Fibroblast of lung (primary cell): Measurements from ENCODE around the gene MICAL1. TPM values are rescaled to one million over a fixed set of nuclear protein-coding genes. Genes with fewer than 3 reads are reported as not detected.

Experiments
- DNase-seq, 2 donors: peaks; one replicate each; pipeline versions ENCODE4 v3.0.0 to v3.0.0-alpha.2; 2010; ENCODE audit warnings: low read depth in 2 of 2
- H2AFZ ChIP-seq: 2 replicates; pipeline ENCODE4 v1.5.1; 2012; ENCODE audit warnings: low read length, control low read depth, inconsistent platforms
- H3K27ac ChIP-seq: 2 replicates; pipeline ENCODE4 v1.5.1; 2011; ENCODE audit warnings: low read length, control low read depth; ENCODE audit not compliant: insufficient read depth
- H3K27me3 ChIP-seq: 2 replicates; pipeline ENCODE4 v1.5.1; 2011; ENCODE audit warnings: mild to moderate bottlenecking, low read length; ENCODE audit not compliant: control insufficient read depth, insufficient read depth
- H3K36me3 ChIP-seq: 2 replicates; pipeline ENCODE4 v1.5.1; 2011; ENCODE audit warnings: low read length; ENCODE audit not compliant: control insufficient read depth, insufficient read depth
- H3K4me1 ChIP-seq: 2 replicates; pipeline ENCODE4 v1.5.1; 2011; ENCODE audit warnings: low read length; ENCODE audit not compliant: control insufficient read depth, insufficient read depth; ENCODE audit errors: extremely low read depth
- H3K4me2 ChIP-seq: 2 replicates; pipeline ENCODE4 v1.5.1; 2011; ENCODE audit warnings: low read length, control low read depth; ENCODE audit not compliant: insufficient read depth; ENCODE audit errors: extremely low read depth
- H3K4me3 ChIP-seq, 4 experiments: fragments of 200-600 bp in 1 of 4; sonication (generic) in 1 of 4; replicated peaks in 1 of 4; 2 replicates each; pipeline ENCODE4 v1.5.1; 2011 to 2016; ENCODE audit warnings: low read length in 4 of 4, low read depth in 3 of 4, mild to moderate bottlenecking in 3 of 4, control low read depth in 2 of 4, inconsistent platforms in 1 of 4, mixed read lengths in 1 of 4; ENCODE audit not compliant: insufficient read depth in 1 of 4; ENCODE audit errors: control extremely low read depth in 1 of 4
- H3K79me2 ChIP-seq: 2 replicates; pipeline ENCODE4 v1.5.1; 2012; ENCODE audit warnings: mild to moderate bottlenecking, low read length, inconsistent platforms; ENCODE audit not compliant: control insufficient read depth, insufficient read depth
- H3K9ac ChIP-seq: 2 replicates; pipeline ENCODE4 v1.5.1; 2011; ENCODE audit warnings: mild to moderate bottlenecking, low read length, control low read depth; ENCODE audit not compliant: insufficient read depth
- H3K9me3 ChIP-seq: 2 replicates; pipeline ENCODE4 v1.5.1; 2012; ENCODE audit warnings: low read depth, low read length; ENCODE audit not compliant: control insufficient read depth, insufficient read depth
- H4K20me1 ChIP-seq: 2 replicates; pipeline ENCODE4 v1.5.1; 2011; ENCODE audit warnings: low read length; ENCODE audit not compliant: control insufficient read depth, insufficient read depth; ENCODE audit errors: extremely low read depth
- CTCF ChIP-seq, 2 donors: IDR thresholded peaks in 1 of 2; conservative IDR thresholded peaks in 1 of 2; 1 replicate in 1 of 2; 2 replicates in 1 of 2; pipeline ENCODE4 v1.5.1; 2011 to 2012; ENCODE audit warnings: low read length in 2 of 2, control low read depth in 1 of 2, inconsistent platforms in 1 of 2, low read depth in 1 of 2, mild to moderate bottlenecking in 1 of 2
- EZH2 ChIP-seq: IDR thresholded peaks from 2 replicates; pipeline ENCODE4 v1.5.1; 2012; ENCODE audit warnings: low read length, control low read depth, mild to moderate bottlenecking; ENCODE audit errors: missing control alignments
- polyA plus RNA-seq, 2 donors: library from polyadenylated mRNA; depleted of rRNA in 1 of 2; stranded (reverse) in 1 of 2; unstranded in 1 of 2; fragments of >200 nt; gene quantifications; 2 replicates each; pipeline ENCODE4 v1.2.1, GENCODE V29; 2011 to 2012; ENCODE audit warnings: missing spikeins in 1 of 2
- total RNA-seq: library from RNA; depleted of rRNA; stranded (reverse); fragments of >200 nt; gene quantifications from 2 replicates; pipeline ENCODE4 v1.2.1, GENCODE V29; 2014

Gene MICAL1
- total and polyA plus RNA-seq, 2 donors (not counting 1 experiment from before 2014, with no cell fraction given) = 37.5 to 53.5 TPM

- no peak overlapping the region for H2AFZ ChIP-seq
- H3K4me2 ChIP-seq = no peak overlapping the region
- peaks cover 8% of the 10 kb centered on the region for H3K79me2 ChIP-seq
- H3K36me3 ChIP-seq = no peaks in the 10 kb centered on the region
- H3K27ac ChIP-seq = no peak overlapping the region
- no peaks in the 10 kb centered on the region for H3K27me3 ChIP-seq
- H3K9me3 ChIP-seq = no peaks in the 10 kb centered on the region
- H3K9ac ChIP-seq = no peak overlapping the region
- no peaks in the 10 kb centered on the region for H4K20me1 ChIP-seq
- no peak overlapping the region for H3K4me3 ChIP-seq
- no peak for TF ChIP-seq EZH2
- no peak for TF ChIP-seq CTCF (conservative IDR thresholded peaks at IDR 0.05 in 1 of 2, IDR thresholded peaks at IDR 0.05 in 1 of 2; ENCODE audit: low read depth in 1 of 2, low read length in 2 of 2)
- peak in 1 of 2 donors; percentile 35 for DNase-seq
- peaks cover 4% of the 10 kb centered on the region for H3K4me1 ChIP-seq
These were observed 4.7 kb upstream of the MICAL1 start for GRCh38 chr6:109460161-109460829.

- H3K79me2 ChIP-seq = peaks cover 19% of the 10 kb centered on the region
- no peak overlapping the region for H3K4me3 ChIP-seq
- H3K9me3 ChIP-seq = no peaks in the 10 kb centered on the region
- H3K4me1 ChIP-seq = peaks cover 7% of the 10 kb centered on the region
- TF ChIP-seq CTCF (conservative IDR thresholded peaks at IDR 0.05 in 1 of 2, IDR thresholded peaks at IDR 0.05 in 1 of 2; ENCODE audit: low read depth in 1 of 2, low read length in 2 of 2) = no peak
- no peak for TF ChIP-seq EZH2
- H3K27me3 ChIP-seq = no peaks in the 10 kb centered on the region
- H3K9ac ChIP-seq = no peak overlapping the region
- DNase-seq = no peak
- no peaks in the 10 kb centered on the region for H3K36me3 ChIP-seq
- no peak overlapping the region for H2AFZ ChIP-seq
- H3K4me2 ChIP-seq = no peak overlapping the region
- no peaks in the 10 kb centered on the region for H4K20me1 ChIP-seq
- H3K27ac ChIP-seq = no peak overlapping the region
These were observed 3.4 kb upstream of the MICAL1 start for GRCh38 chr6:109458774-109459531.

GRCh38 chr6:109457562-109457996, 2.0 kb upstream of the MICAL1 start:
- Histone ChIP-seq H4K20me1 (no peaks in the 10 kb centered on the region), H3K79me2 (peaks cover 24% of the 10 kb centered on the region), H3K4me2 (peak overlapping the region; percentile 74), H3K9me3 (no peaks in the 10 kb centered on the region), H2AFZ (no peak overlapping the region), H3K4me3 (peak overlapping the region in 2 of 4 experiments; percentile 60 to 93), H3K4me1 (peaks cover 7% of the 10 kb centered on the region), H3K9ac (no peak overlapping the region), H3K27ac (peak overlapping the region; percentile 80), H3K27me3 (no peaks in the 10 kb centered on the region), H3K36me3 (peaks cover 3% of the 10 kb centered on the region)
- DNase-seq = no peak
- TF ChIP-seq EZH2 (no peak), CTCF (conservative IDR thresholded peaks at IDR 0.05 in 1 of 2, IDR thresholded peaks at IDR 0.05 in 1 of 2; ENCODE audit: low read depth in 1 of 2, low read length in 2 of 2) (no peak)
